K562 (cell line): ENCODE results near the gene EFHC2.

ENCODE experiments used
- GABPA ChIP-seq: fragments of 200-800 bp; sonication (Bioruptor generic); conservative IDR thresholded peaks from 2 replicates; pipeline ENCODE4 v1.6.1; 2016; ENCODE audit warnings: low read depth, missing genetic modification characterization, missing compliant biosample characterization
- POLR2A ChIP-seq: fragments of 450-650 bp; conservative IDR thresholded peaks from 2 replicates; pipeline ENCODE4 v1.6.1; 2016
- RB1 ChIP-seq: fragments of 450-650 bp; IDR thresholded peaks from 2 replicates; pipeline ENCODE4 v1.6.1; 2017; ENCODE audit warnings: low read depth, mild to moderate bottlenecking
- TBL1XR1 ChIP-seq, 2 experiments: IDR thresholded peaks; 2 replicates each; pipeline ENCODE4 v1.6.1; 2012; ENCODE audit warnings: improper control_type of control experiment in 2 of 2, low read length in 2 of 2, mild to moderate bottlenecking in 1 of 2
- YY1 ChIP-seq, 3 experiments: IDR thresholded peaks; 2 replicates each; pipeline ENCODE4 v1.6.1; 2011; ENCODE audit warnings: low read length in 2 of 3, mild to moderate bottlenecking in 2 of 3, moderate library complexity in 2 of 3, borderline replicate concordance in 1 of 3, control low read depth in 1 of 3, low read depth in 1 of 3; ENCODE audit not compliant: insufficient read depth in 3 of 3, insufficient replicate concordance in 2 of 3, control insufficient read depth in 1 of 3, insufficient read length in 1 of 3; ENCODE audit errors: extremely low read depth in 1 of 3
- TF ChIP-seq, protein P1 (sequence below): sonication (generic); formaldehyde crosslinking; IDR thresholded peaks from 2 replicates; pipeline ENCODE4 v1.5.0; 2020; ENCODE audit warnings: missing genetic modification reagents
- TF ChIP-seq, protein P2 (sequence below), 2 experiments: fragments of 450-650 bp; formaldehyde crosslinking in 1 of 2; IDR thresholded peaks; 2 replicates each; pipeline versions ENCODE4 v1.4.0 to v1.6.1; 2014 to 2020; ENCODE audit warnings: mild to moderate bottlenecking in 2 of 2, borderline replicate concordance in 1 of 2, low read depth in 1 of 2
- TF ChIP-seq, protein P3 (sequence below), 3 experiments: IDR thresholded peaks in 2 of 3; conservative IDR thresholded peaks in 1 of 3; 2 replicates each; pipeline ENCODE4 v1.5.1; 2011 to 2012; ENCODE audit warnings: low read length in 3 of 3, mild to moderate bottlenecking in 3 of 3, control low read depth in 2 of 3, improper control_type of control experiment in 1 of 3, inconsistent platforms in 1 of 3, low read depth in 1 of 3, mixed read lengths in 1 of 3, moderate library complexity in 1 of 3; ENCODE audit not compliant: insufficient read depth in 2 of 3

DNA sequence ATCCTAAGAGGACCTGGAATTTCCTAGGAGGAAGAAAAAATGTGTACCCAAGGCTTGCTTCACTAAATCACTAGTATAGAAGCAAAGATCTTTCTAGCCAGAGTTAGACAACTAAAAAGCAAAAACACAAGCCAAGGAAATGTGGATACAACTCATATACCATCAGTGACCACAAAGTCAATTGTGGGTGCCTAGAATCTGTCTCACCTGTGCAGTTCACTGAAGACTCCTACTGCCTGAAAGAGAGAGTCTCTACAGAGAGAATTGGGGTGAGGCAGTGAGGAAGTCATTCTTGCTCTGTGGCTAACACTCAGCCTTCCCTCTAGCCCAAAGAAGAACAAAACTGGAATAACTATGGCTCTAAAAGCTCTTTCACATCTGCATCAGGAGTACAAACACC lies 82.9 kb downstream of the EFHC2 start:
- TF ChIP-seq RB1 (no peak), YY1 (IDR thresholded peaks at IDR 0.05; ENCODE audit: borderline replicate concordance in 1 of 3, control insufficient read depth in 1 of 3, extremely low read depth in 1 of 3, insufficient read depth in 3 of 3, insufficient read length in 1 of 3, insufficient replicate concordance in 2 of 3, low read depth in 1 of 3, low read length in 2 of 3) (no peak), POLR2A (no peak), TBL1XR1 (IDR thresholded peaks at IDR 0.05; ENCODE audit: low read length in 2 of 2) (no peak), GABPA (tag) (no peak)
- TF ChIP-seq, protein P1, sequence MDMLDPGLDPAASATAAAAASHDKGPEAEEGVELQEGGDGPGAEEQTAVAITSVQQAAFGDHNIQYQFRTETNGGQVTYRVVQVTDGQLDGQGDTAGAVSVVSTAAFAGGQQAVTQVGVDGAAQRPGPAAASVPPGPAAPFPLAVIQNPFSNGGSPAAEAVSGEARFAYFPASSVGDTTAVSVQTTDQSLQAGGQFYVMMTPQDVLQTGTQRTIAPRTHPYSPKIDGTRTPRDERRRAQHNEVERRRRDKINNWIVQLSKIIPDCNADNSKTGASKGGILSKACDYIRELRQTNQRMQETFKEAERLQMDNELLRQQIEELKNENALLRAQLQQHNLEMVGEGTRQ (CRISPR knock-in tag), result no peak
- TF ChIP-seq, protein P2, sequence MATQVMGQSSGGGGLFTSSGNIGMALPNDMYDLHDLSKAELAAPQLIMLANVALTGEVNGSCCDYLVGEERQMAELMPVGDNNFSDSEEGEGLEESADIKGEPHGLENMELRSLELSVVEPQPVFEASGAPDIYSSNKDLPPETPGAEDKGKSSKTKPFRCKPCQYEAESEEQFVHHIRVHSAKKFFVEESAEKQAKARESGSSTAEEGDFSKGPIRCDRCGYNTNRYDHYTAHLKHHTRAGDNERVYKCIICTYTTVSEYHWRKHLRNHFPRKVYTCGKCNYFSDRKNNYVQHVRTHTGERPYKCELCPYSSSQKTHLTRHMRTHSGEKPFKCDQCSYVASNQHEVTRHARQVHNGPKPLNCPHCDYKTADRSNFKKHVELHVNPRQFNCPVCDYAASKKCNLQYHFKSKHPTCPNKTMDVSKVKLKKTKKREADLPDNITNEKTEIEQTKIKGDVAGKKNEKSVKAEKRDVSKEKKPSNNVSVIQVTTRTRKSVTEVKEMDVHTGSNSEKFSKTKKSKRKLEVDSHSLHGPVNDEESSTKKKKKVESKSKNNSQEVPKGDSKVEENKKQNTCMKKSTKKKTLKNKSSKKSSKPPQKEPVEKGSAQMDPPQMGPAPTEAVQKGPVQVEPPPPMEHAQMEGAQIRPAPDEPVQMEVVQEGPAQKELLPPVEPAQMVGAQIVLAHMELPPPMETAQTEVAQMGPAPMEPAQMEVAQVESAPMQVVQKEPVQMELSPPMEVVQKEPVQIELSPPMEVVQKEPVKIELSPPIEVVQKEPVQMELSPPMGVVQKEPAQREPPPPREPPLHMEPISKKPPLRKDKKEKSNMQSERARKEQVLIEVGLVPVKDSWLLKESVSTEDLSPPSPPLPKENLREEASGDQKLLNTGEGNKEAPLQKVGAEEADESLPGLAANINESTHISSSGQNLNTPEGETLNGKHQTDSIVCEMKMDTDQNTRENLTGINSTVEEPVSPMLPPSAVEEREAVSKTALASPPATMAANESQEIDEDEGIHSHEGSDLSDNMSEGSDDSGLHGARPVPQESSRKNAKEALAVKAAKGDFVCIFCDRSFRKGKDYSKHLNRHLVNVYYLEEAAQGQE (IDR thresholded peaks at IDR 0.05; ENCODE audit: borderline replicate concordance), result no peak
- TF ChIP-seq, protein P2 (CRISPR knock-in tag; IDR thresholded peaks at IDR 0.05; ENCODE audit: low read depth), result no peak
- TF ChIP-seq, protein P3, sequence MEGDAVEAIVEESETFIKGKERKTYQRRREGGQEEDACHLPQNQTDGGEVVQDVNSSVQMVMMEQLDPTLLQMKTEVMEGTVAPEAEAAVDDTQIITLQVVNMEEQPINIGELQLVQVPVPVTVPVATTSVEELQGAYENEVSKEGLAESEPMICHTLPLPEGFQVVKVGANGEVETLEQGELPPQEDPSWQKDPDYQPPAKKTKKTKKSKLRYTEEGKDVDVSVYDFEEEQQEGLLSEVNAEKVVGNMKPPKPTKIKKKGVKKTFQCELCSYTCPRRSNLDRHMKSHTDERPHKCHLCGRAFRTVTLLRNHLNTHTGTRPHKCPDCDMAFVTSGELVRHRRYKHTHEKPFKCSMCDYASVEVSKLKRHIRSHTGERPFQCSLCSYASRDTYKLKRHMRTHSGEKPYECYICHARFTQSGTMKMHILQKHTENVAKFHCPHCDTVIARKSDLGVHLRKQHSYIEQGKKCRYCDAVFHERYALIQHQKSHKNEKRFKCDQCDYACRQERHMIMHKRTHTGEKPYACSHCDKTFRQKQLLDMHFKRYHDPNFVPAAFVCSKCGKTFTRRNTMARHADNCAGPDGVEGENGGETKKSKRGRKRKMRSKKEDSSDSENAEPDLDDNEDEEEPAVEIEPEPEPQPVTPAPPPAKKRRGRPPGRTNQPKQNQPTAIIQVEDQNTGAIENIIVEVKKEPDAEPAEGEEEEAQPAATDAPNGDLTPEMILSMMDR (IDR thresholded peaks at IDR 0.05 in 2 of 3, conservative IDR thresholded peaks at IDR 0.05 in 1 of 3; ENCODE audit: insufficient read depth in 2 of 3, low read depth in 1 of 3, low read length in 3 of 3), result no peak
